Endothelial cell (in vitro differentiated cells): ENCODE measurements around the gene LRBA. TPM values are rescaled to one million over a fixed set of nuclear protein-coding genes. Genes with fewer than 3 reads are reported as not detected.

Experiments
- DNase-seq: peaks from one replicate; pipeline ENCODE4 v3.0.0; 2021; ENCODE audit warnings: low spot score
- H3K27ac Mint-ChIP-seq: one replicate; pipeline ENCODE4 v1.8.0; 2021; ENCODE audit warnings: mixed read lengths, inconsistent platforms; ENCODE audit not compliant: unreplicated experiment
- H3K27me3 Mint-ChIP-seq: one replicate; pipeline ENCODE4 v1.8.0; 2021; ENCODE audit warnings: mild to moderate bottlenecking, moderate library complexity, mixed read lengths, inconsistent platforms; ENCODE audit not compliant: unreplicated experiment
- H3K36me3 Mint-ChIP-seq: one replicate; pipeline ENCODE4 v1.8.0; 2021; ENCODE audit warnings: mild to moderate bottlenecking, low read depth, mixed read lengths, inconsistent platforms; ENCODE audit not compliant: unreplicated experiment
- H3K4me1 Mint-ChIP-seq: one replicate; pipeline ENCODE4 v1.8.0; 2021; ENCODE audit warnings: mild to moderate bottlenecking, mixed read lengths, inconsistent platforms; ENCODE audit not compliant: unreplicated experiment
- H3K4me3 Mint-ChIP-seq: one replicate; pipeline ENCODE4 v1.8.0; 2021; ENCODE audit warnings: mild to moderate bottlenecking, mixed read lengths, inconsistent platforms; ENCODE audit not compliant: unreplicated experiment
- H3K9me3 Mint-ChIP-seq: one replicate; pipeline ENCODE4 v1.8.0; 2021; ENCODE audit warnings: mixed read lengths, inconsistent platforms; ENCODE audit not compliant: unreplicated experiment
- CTCF ChIP-seq: fragments of 200-600 bp; sonication (generic); IDR thresholded peaks from one replicate; pipeline ENCODE4 v1.5.0; 2021; ENCODE audit warnings: antibody characterized with exemption; ENCODE audit not compliant: unreplicated experiment
- total RNA-seq: library from RNA; stranded (reverse); fragmentation: NEBNext Ultra II Directional; extraction: Animal tissue kit (Norgen Biotek cat#: 25700); gene quantifications from one replicate; pipeline ENCODE4 v1.2.1, GENCODE V29; 2021; ENCODE audit not compliant: unreplicated experiment

LRBA gene
- total RNA-seq, 1 donor from 2014 or later, result 44.3 TPM

DNA sequence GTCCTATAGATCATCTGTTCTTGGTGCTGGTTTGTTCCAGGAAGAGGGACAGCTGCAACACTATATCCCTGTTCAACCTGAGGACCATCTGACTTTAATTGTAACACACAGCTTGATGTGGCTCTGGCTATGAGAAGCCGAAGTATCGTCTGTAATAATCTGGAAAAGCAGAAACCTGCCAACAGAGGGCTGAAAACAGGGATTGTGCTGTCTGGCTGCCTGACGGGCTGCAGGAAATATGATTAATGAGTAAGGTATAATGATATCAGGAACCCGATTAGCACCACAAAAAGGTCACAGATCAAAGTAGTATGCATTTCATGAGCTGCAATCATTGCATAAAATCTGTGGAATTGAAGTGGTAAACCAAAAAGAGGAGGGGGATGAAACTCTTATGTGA is 603.6 kb downstream of the LRBA start:
- H3K36me3 Mint-ChIP-seq, result no peaks in the 10 kb centered on the region
- no peak for TF ChIP-seq CTCF
- H3K4me1 Mint-ChIP-seq, result no peaks in the 10 kb centered on the region
- H3K9me3 Mint-ChIP-seq, result no peaks in the 10 kb centered on the region
- no peak for DNase-seq
- no peak overlapping the region for H3K4me3 Mint-ChIP-seq
- H3K27me3 Mint-ChIP-seq, result no peaks in the 10 kb centered on the region
- no peak overlapping the region for H3K27ac Mint-ChIP-seq

DNA sequence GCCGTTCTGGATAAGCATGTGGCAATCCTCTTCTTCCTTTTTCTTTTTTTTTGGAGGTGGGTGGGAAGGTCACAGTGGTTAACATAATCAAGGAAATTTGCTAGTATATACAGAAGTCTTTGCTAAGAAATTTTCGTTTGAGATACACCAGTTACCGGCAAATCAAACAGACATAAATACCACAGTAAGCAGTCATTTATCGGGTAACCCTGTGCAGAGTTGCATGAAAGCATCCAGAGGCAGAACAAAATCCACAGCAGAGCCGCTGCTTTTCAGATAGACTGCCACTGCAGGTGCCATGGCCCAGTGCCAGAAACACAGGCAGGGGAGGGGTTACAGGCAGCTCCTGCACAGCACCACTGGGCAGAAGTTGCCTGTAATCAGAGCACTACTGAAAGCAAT is 612.2 kb downstream of the LRBA start:
- Mint-ChIP-seq H3K4me1 (no peaks in the 10 kb centered on the region), H3K36me3 (no peaks in the 10 kb centered on the region), H3K9me3 (no peaks in the 10 kb centered on the region), H3K4me3 (no peak overlapping the region), H3K27me3 (peaks cover 1% of the 10 kb centered on the region), H3K27ac (no peak overlapping the region)
- no peak for DNase-seq
- TF ChIP-seq CTCF, result no peak

DNA sequence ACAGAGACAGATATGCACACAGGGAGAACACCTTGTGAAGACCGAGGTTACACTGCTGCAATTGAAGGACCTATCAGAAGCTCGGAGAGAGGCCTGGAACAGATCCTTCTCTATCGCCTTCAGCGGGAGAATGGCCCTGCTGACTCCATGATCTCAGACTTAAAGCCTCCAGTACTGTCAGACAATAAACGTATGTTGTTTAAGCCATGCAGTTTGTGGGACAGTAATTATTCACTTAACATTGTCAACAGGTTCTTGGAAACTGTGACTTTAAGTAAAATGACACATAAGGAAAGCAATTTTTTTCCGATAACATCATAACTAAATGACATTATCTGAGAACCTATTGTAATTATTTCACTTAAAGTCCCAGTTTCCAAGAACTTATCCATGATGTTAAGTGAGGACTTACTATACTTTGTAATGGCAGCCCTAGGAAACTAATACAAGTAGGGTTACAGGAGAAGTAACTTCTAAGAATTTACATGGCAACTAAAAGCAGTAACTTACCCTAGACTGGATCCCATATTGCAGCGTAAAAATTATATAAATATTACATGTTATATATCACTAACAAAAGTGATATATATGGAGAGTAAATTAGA is 613.9 kb downstream of the LRBA start:
- DNase-seq, result no peak
- Mint-ChIP-seq H3K27me3 (peaks cover 1% of the 10 kb centered on the region), H3K4me3 (no peak overlapping the region), H3K4me1 (peaks cover 2% of the 10 kb centered on the region), H3K36me3 (no peaks in the 10 kb centered on the region), H3K9me3 (no peaks in the 10 kb centered on the region), H3K27ac (no peak overlapping the region)
- TF ChIP-seq CTCF, result no peak

DNA sequence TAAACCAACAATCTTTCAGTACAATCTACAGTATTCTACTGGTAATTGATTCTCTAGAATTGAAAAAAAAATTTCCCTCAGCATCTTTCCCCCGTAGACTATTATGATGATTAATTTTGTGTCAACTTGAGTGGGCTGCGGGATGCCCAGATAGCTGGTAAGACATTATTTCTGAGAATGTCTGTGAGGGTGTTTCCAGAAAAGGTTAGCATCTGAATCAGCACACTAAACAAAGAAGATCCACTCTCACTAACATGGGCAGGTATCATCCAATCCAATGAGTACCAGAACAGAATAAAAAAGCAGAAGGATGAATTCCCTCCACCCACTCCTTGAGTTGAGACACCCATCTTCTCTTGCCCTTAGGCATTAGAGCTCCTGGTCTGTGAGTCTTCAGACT is 619.2 kb downstream of the LRBA start:
- peaks cover 2% of the 10 kb centered on the region for H3K4me1 Mint-ChIP-seq
- H3K36me3 Mint-ChIP-seq, result no peaks in the 10 kb centered on the region
- no peak overlapping the region for H3K27ac Mint-ChIP-seq
- H3K27me3 Mint-ChIP-seq, result no peaks in the 10 kb centered on the region
- DNase-seq, result no peak
- H3K4me3 Mint-ChIP-seq, result no peak overlapping the region
- no peaks in the 10 kb centered on the region for H3K9me3 Mint-ChIP-seq
- no peak for TF ChIP-seq CTCF

- Mint-ChIP-seq H3K36me3 (no peaks in the 10 kb centered on the region), H3K9me3 (no peaks in the 10 kb centered on the region), H3K27me3 (no peaks in the 10 kb centered on the region), H3K4me1 (peaks cover 2% of the 10 kb centered on the region), H3K4me3 (no peak overlapping the region), H3K27ac (no peak overlapping the region)
- DNase-seq, result no peak
- TF ChIP-seq CTCF, result no peak
These were observed 621.0 kb downstream of the LRBA start for GRCh38 chr4:150394046-150394445.
